Heart right ventricle (tissue), 16 donors: ENCODE data around the gene DPEP2NB. TPM values are rescaled to one million over a fixed set of nuclear protein-coding genes. Genes with fewer than 3 reads are reported as not detected.
A peak's percentile ranks its signal among the peaks of the same experiment; 100 is the strongest.

ENCODE experiments used
- ATAC-seq, 8 donors: fragments of 200-7000 bp; cut with Tn5 transposase; one replicate each; pipeline ENCODE4 v1.9.1; 2020; ENCODE audit warnings: mild to moderate bottlenecking in 8 of 8, moderate library complexity in 8 of 8, moderate number of reproducible peaks in 1 of 8
- DNase-seq, 2 donors: peaks; one replicate each; pipeline ENCODE4 v3.0.0-alpha.2; 2020
- H3K27ac ChIP-seq, 10 donors: fragments of 200-600 bp; sonication (generic) in 2 of 10; one replicate each; pipeline versions ENCODE4 v1.5.0 to v1.8.0; 2020 to 2022; ENCODE audit warnings: mild to moderate bottlenecking in 3 of 10
- H3K27me3 ChIP-seq, 7 donors: fragments of 200-600 bp; one replicate each; pipeline ENCODE4 v1.8.0; 2021 to 2022; ENCODE audit warnings: mild to moderate bottlenecking in 2 of 7
- H3K36me3 ChIP-seq, 9 donors: fragments of 200-600 bp; sonication (generic) in 1 of 9; one replicate each; pipeline versions ENCODE4 v1.5.0 to v1.8.0; 2020 to 2022; ENCODE audit warnings: mild to moderate bottlenecking in 2 of 9
- H3K4me1 ChIP-seq, 9 donors: fragments of 200-600 bp; sonication (generic) in 1 of 9; one replicate each; pipeline versions ENCODE4 v1.5.0 to v1.8.0; 2020 to 2022; ENCODE audit warnings: mild to moderate bottlenecking in 4 of 9
- H3K4me3 ChIP-seq, 10 donors: fragments of 200-600 bp; sonication (generic) in 2 of 10; one replicate each; pipeline versions ENCODE4 v1.5.0 to v1.8.0; 2020 to 2022; ENCODE audit warnings: mild to moderate bottlenecking in 7 of 10, moderate library complexity in 2 of 10
- H3K9me3 ChIP-seq, 11 donors: fragments of 200-600 bp in 10 of 11; sonication (generic) in 2 of 11; one replicate each; pipeline versions ENCODE4 v1.5.0 to v1.8.0; 2013 to 2022; ENCODE audit warnings: mild to moderate bottlenecking in 2 of 11, control low read depth in 1 of 11, moderate library complexity in 1 of 11
- CTCF ChIP-seq, 9 donors: fragments of 200-600 bp; sonication (generic) in 2 of 9; IDR thresholded peaks; one replicate each; pipeline versions ENCODE4 v1.5.0 to v1.8.0; 2021 to 2022; ENCODE audit warnings: antibody characterized with exemption in 9 of 9, mild to moderate bottlenecking in 5 of 9, moderate library complexity in 1 of 9
- WGBS, 2 donors: extraction: QIAGEN DNeasy Blood & Tissue Kit; methylation state at CpG; one replicate each; pipeline ENCODE4 v1.1.7; 2013; ENCODE audit warnings: inconsistent platforms in 1 of 2; 5-methylcytosine and 5-hydroxymethylcytosine counted together
- intact Hi-C, 10 donors: fragments of 100-400 bp; cut with DNase I; formaldehyde crosslinking; loops; one replicate each; pipeline versions ENCODE4 v1.11.1 to v1.14.2; 2022
- polyA plus RNA-seq, 2 donors: library from polyadenylated mRNA; stranded (reverse); fragments of 200-250 nt; gene quantifications; one replicate each; pipeline ENCODE4 v1.2.3, GENCODE V29; 2013
- total RNA-seq, 10 donors: library from RNA; stranded (reverse); fragmentation: NEBNext Ultra II Directional in 3 of 10; extraction: Animal tissue kit (Norgen Biotek cat#: 25700) in 3 of 10; gene quantifications; one replicate each; pipeline versions ENCODE4 v1.2.1 to v1.2.4, GENCODE V29; 2021 to 2023
- donor health status: Arrhythmogenic right ventricular cardiomyopathy.
- donor health status: ischemic (EF 13 %, LVEDD 7.1; RV severe dilation, severe dysfunction).
- donor health status: healthy with polysubstance abuse.
- donor health status: DM: no; HTN: yes; CAD: no.
- donor health status: DM: no; HTN: no; CAD: no.
- donor health status: ischemic (EF 25% LVEDD 6.9; RV normal size, moderate dysfunction).
- donor health status: ischemic (EF 25% LVEDD 5.7; RV mildly dilated, moderate dysfunction).
- donor health status: healthy.
- donor health status: DM: yes; HTN: yes; CAD: no.
- donor health status: Ischemic cardiomyopathy.
- donor health status: ischemic (EF 35%, LVEDD 5.7; RV mildly dilated, moderate dysfunction).
- donor health status: nonischemic (EF 11% LVEDD 7.7; RV severe dilation, severe dysfunction).
- donor health status: DM: yes; HTN: yes; CAD: no.
- donor health status: PGD.
- donor health status: ischemic (EF 29% LVEDD 5.4; RV normal size, mild dysfunction).
- donor health status: nonischemic (EF 23%, LVEDD 6.1; RV moderate dilation, normal function).

DPEP2NB gene
- total and polyA plus RNA-seq, 12 donors, result not detected

DNA sequence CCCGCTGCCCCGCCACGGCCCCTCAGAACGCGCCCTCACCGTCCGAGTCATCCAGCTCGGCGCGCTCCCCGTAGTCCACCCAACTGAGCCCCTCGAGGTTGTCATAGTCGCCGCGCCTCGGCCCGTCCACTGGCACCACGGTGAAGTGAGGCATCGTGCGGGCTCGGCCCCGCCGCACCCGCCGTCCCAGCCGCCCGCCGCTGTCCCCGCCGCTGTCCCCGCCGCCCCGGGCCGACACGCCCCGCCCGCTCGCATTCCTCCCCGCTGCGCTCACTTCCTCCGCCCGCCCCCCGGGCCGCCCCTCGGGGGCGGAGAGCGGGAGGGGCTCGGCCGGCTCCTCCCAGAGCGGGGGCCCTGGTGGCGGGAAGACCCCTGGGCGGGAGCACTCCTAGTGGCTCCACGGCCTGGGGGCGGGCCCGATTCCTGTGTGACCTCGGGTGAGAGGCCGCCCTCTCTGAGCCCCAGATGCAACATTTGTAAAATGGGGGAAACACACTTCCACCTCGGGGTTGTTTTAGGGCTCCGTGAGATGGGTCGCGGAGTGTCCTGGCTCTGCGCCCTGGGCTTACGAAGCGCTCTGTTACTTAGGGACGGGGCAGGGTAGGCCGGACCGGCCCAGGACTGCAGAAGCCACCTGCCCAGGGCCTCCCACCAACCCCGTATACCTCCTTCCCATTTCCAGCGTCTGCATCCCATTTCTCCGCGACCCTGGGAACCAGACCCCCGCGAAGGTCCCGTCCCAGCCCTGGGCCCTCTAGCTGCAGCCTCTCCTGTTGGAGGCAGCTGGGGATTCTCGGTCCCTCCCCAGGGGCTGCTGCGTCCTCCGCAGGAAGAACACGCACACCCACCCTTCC is 47.1 kb downstream of the DPEP2NB start, which contains the start of gene SLC12A4:
TSS of gene SLC12A4 (minus strand) at position 238 of the 854 bp plus-strand sequence. CDS start at position 154, 84 bp downstream.
- DNase-seq, result peak; percentile 91 to 93
- H3K4me3 ChIP-seq, result peak within 1 kb of the TSS; percentile 63 to 100 (median 94)
- H3K27me3 ChIP-seq, result no peaks in the 10 kb centered on the region
- no peaks in the 10 kb centered on the region for H3K9me3 ChIP-seq
- peaks cover 31 to 52% (median 38%) of the 10 kb centered on the region in 9 donors for H3K4me1 ChIP-seq
- peak in 4 of 9 donors; percentile 11 to 33 (median 23) for TF ChIP-seq CTCF (IDR thresholded peaks at IDR 0.05)
- peak within 1 kb of the TSS; percentile 94 to 100 (median 100) for H3K27ac ChIP-seq
- WGBS, 2 donors, result 1 to 2% methylated on average over 53 to 77 of the region's 78 CpGs
- ATAC-seq, result peak; percentile 88 to 95 (median 91)
- intact Hi-C loops, result no loop called here
- H3K36me3 ChIP-seq, result peaks cover 0 to 15% (median 0%) of the 10 kb centered on the region in 9 donors

DNA sequence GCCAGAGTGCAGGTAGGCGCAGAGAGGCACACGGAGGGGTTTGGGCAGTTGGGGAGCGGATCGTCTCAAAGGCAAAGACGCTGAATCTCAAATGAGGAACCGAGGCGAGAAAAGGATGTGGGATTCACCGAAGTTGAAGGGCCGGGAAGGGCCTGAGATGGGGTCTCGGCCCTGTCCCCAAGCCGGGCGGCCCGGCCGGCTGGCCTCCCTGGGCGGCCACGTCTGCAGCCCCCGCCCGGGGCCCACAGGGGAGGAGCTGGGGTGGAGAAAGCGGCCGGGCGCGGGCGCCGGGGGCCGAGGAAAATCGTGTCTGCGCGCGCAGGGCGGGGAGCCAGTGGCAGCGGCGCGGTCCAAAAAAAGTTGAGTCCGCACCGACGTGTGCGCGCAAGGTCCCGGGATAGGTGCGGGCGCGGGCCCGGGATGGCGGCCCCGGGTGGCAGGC is 47.7 kb downstream of the DPEP2NB start:
- H3K27me3 ChIP-seq, result no peaks in the 10 kb centered on the region
- peaks cover 38 to 58% (median 44%) of the 10 kb centered on the region in 9 donors for H3K4me1 ChIP-seq
- DNase-seq (peak; percentile 59 to 68), ATAC-seq (peak in 6 of 8 donors; percentile 10 to 44 (median 30))
- 0% methylated on average over 39 to 45 of the region's 45 CpGs for WGBS, 2 donors
- H3K4me3 ChIP-seq, result peak overlapping the region; percentile 63 to 100 (median 94)
- no peaks in the 10 kb centered on the region for H3K9me3 ChIP-seq
- no peak for TF ChIP-seq CTCF (IDR thresholded peaks at IDR 0.05)
- intact Hi-C loops, result loop anchor here in 1 of 10 donors (2.0 kb wide), 1 partner anchor 31 kb away; the partner anchor contains the start of gene PSMB10
- peaks cover 0 to 19% (median 0%) of the 10 kb centered on the region in 9 donors for H3K36me3 ChIP-seq
- peak overlapping the region; percentile 94 to 100 (median 100) for H3K27ac ChIP-seq

DNA sequence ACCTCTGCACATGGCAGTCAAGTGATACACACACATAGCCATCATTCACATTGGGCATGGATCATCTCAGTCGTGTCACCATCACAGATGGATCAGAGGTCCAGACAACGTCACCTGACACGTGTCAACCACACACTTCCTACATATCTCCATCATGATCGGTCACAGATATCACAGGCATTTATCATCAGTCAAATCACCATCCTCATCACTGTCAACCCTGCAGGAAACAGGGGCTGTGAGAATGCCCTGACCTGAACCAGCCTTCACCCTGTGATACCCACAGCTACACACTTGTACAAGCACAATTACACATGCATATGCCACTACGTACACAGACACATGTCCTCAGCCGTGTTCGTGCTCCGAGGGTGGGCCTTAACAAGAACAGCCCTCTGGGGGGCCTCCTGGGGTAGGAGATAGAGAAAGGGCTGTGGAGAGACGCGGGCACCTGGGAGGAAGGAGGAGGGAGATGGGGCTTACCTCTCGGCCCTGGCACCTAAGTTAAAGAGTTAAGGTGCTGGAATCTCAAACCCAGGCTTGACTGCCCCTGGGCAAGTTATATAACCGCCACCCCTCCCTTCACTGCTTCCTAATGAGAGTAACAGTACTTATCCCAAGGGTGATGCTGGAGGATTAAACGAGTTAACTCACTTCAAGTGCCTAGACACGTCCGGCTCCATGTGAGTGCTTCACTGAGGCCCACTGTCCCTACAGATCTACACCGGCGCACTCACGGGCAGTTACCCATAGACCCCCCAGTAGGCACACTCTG is 48.3 kb downstream of the DPEP2NB start:
- Histone ChIP-seq H3K9me3 (no peaks in the 10 kb centered on the region), H3K27ac (peak overlapping the region; percentile 94 to 100 (median 100)), H3K4me3 (peak overlapping the region; percentile 63 to 100 (median 94)), H3K36me3 (peaks cover 0 to 26% (median 4%) of the 10 kb centered on the region in 9 donors), H3K27me3 (no peaks in the 10 kb centered on the region), H3K4me1 (peaks cover 43 to 64% (median 50%) of the 10 kb centered on the region in 9 donors)
- ATAC-seq (no peak), DNase-seq (peak in 1 of 2 donors; percentile 24)
- 3 to 4% methylated on average over 18 of the region's 18 CpGs for WGBS, 2 donors
- no peak for TF ChIP-seq CTCF (IDR thresholded peaks at IDR 0.05)
- intact Hi-C loops, result loop anchor here in 1 of 10 donors (2.0 kb wide), 1 partner anchor 31 kb away; the partner anchor contains the start of gene PSMB10
